HTERT RPE-1 (cell line): ENCODE measurements around the gene R3HDM2.
"Not testable (repeated sequence)": the region's sequence is repeated elsewhere in the genome, so short reads cannot be mapped to it uniquely, and the experiment has no call there.

Experiments
- in situ Hi-C: fragments of 300-500 bp; cut with MboI; formaldehyde crosslinking; loops from 4 replicates; pipeline ENCODE4 v1.14.3; 2020; ENCODE audit warnings: low sequenced_read_pairs

Gene R3HDM2

DNA sequence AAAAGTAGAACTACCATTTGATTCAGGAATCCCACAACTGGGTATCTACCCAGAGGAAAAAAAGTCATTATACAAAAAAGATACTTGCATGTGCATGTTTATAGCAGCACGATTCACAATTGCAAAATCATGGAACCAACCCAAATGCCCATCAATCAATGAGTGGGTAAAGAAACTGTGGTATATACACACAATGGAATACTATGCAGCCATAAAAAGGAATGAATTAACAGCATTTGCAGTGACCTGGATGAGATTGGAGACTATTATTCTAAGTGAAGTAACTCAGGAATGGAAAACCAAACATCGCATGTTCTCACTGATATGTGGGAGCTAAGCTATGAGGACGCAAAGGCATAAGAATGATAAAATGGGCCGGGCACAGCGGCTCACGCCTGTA is 154.6 kb downstream of the R3HDM2 start:
- in situ Hi-C loops, result not testable (repeated sequence)

DNA sequence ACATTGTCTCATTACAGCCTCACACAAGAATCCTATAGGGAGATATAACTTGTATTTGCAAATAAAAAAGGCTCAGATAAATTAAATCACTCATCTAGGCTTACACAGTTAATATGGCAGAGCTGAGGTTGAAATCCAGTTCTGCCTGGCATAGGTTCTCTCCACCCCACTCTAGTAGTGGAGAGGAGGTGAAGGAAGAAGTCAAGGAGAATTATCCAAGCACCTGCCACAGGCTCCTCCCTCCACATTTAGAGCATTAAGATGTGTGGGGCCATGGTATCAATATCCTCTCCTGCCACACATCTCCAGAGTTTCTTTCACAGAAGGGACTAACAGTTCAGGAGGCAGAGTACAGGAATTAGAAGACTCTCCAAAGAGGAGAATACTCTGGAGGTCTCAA is 157.3 kb downstream of the R3HDM2 start:
- in situ Hi-C loops, result no loop called here

DNA sequence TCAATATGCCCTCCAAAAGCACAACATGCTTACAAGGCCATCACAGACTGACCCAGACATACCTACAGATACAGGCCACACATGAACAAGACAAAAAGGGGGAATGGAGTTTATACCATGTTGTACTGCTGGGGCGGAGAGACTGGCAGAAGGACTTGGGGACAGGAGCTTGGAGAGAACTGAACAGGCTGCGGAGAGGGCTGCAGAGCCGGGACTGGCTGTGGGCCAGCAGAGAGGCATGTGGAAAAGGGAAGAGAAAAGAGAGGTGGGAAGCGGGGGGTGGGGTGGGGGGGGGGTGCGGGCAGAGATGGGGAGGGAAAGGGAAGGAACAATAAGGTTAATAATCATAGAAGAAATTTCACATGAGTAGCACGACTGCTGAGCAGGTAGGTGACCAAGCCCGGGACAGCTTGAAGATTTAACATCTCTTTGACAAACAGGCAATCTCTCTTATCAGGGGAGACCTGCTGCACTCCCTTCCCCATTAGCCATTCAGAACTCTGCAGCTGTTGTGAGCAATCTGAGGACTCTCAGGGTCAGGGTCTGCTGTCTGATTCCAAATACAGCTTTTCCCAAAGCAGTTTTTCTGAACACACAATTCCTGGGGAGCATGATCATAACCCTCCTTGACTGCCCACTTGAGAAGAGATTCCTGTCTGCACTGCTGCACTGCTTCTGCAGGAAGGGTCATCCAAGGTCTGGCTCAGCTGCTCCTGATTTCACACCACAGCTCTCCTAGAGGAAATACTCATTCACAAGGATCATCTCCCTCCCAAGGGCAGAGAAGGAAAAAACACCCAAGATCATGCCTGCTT is 158.3 kb downstream of the R3HDM2 start:
- in situ Hi-C loops, result no loop called here

DNA sequence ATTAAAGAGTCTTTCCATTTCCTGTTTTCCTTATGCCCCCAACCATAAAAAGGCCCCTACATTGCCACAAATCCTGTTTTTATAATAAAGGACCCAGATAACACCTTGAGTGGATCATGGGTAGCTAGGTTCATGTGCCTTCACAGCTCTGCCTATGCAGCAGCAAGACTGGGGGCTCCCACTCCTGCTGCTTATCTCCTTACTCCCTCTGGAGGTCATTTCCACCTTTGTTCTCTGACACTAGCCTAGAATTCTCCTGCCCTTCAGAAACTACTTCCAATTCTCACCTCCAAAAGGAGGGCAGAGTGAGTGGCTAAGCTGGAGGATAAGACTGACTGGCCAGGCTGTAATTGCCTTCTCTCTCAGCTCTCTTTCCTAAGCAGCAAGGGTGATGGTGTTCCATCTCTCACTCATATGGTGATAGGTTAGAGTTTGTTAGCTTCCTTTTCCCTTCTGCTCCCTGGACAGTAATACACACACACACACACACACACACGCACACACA is 159.8 kb downstream of the R3HDM2 start:
- in situ Hi-C loops, result no loop called here

DNA sequence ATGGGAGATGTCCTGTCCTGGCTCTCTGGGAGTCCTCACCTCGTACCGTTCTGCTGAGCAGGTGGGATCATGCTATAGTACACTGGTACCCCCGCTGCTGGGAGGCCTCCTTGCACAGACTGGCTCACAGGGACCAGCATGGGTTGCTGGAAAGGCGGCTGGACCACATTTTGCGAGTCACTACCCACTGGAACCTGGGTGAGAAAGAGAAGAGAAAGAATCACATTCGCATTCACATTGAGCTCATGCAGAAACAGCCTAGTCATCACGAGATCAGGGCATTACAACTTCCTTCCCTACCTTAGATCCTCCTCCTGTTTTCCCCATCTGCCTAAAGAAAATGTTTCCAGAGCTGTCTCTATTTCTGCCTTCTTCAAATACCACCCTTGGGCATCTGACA is 162.6 kb downstream of the R3HDM2 start:
- in situ Hi-C loops, result no loop called here

DNA sequence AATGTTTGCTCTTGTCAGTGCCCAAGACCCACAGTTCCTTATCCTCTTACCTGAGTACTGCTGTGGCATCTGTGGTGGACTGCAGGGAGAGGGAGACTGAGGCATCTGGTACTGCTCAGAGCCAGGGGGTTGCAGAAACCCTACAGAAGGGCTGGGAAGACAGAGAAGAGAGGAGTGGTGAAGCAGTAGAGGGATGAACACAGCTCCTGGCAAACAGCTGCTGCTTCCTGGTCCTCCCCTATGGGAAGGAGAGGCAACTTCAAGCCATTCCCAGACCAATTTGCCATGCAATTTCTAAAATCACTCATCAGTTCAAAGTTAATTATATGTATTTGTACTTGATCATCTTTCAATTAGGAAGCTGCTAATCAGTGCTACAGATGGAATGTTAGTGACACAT is 164.2 kb downstream of the R3HDM2 start:
- in situ Hi-C loops, result no loop called here

DNA sequence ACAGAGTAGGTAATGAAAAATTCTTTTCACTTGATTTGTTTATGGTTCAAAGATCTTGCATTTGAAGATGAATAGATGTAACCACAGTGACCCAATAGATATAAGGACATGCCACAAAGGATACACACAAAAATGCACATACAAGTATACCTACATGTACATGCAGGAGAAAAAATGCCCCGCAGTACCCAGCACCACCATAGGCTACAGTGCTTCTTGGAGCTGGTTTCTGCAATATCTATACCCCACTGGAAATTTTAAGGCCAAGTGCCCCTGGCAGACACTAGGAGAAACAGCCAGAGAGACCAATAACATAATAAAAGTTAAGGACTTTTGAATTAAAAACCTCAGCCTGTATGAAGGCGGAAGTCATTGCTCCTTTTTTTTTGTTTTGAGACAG is 167.7 kb downstream of the R3HDM2 start:
- in situ Hi-C loops, result no loop called here

DNA sequence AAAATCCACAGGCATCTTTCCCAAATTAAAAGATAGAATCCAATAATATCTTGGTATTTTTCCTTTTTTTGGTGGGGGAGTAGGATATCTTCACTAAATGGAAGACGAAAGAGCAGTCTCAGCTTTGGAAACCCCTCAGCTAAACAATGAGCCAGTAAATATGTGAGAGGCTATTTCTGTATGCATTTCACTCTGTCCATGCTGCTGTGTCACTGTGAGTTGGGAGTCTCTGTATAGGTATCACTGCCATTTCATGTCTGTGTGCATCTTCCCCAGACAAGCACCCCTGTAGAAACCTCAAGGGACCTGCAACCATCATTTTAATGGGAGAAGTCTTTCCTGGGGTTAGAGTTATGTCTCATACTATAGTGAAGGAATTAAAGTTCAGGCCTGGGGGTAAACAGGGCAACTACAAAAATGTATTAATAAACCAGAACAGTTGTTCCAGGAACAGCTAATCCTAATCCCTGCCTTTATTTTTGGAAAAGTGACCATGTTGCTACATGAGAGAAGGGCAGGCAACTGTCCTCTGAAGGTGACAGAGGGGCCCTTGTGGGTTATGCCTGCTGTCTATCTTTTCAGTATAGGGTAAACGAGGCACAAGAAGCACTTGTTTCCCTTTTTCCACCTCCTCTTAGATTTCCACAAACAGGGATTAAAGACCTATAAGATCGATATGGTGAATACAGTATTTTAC is 168.6 kb downstream of the R3HDM2 start:
- in situ Hi-C loops, result no loop called here

DNA sequence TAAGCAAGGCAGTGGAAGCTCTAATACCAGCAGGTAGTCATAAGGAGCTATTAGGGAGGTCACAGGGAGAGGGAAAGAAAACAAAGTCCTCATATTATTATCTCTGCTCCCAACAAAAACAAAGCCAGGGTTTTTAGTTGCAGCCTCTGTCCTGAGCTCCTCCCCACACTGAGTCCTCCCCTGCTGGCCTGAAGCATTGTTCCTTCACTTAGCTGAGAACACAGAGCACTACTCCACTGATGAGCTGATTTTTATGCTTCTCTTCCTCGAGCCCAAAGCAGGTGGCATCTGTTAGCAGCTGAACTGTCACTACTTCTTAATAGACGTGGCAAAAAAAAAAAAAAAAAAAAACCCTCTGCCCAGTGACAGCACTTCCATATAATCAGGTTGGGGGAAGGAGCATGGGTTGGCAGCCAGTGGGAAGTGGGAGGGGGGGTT is 169.4 kb downstream of the R3HDM2 start:
- in situ Hi-C loops, result no loop called here

DNA sequence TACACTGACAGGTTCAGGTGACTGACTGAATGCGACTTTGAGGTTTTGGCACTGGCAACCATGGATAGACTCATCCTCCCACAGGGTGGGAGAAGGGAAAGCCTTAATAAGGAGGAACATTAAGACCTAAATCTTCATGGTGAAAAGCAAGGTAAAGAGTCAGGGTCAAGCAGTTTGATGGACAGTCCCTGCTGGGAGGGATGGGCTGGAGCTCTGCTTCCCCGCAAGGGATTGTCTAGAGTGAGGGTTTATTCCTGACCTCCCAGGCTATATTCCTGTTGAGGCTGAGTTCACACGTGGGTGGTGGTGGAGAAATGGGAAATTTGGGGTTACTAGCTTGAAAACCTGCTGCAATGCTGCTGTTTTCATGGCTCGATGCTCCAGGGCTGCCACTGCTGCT is 170.5 kb downstream of the R3HDM2 start:
- in situ Hi-C loops, result no loop called here

DNA sequence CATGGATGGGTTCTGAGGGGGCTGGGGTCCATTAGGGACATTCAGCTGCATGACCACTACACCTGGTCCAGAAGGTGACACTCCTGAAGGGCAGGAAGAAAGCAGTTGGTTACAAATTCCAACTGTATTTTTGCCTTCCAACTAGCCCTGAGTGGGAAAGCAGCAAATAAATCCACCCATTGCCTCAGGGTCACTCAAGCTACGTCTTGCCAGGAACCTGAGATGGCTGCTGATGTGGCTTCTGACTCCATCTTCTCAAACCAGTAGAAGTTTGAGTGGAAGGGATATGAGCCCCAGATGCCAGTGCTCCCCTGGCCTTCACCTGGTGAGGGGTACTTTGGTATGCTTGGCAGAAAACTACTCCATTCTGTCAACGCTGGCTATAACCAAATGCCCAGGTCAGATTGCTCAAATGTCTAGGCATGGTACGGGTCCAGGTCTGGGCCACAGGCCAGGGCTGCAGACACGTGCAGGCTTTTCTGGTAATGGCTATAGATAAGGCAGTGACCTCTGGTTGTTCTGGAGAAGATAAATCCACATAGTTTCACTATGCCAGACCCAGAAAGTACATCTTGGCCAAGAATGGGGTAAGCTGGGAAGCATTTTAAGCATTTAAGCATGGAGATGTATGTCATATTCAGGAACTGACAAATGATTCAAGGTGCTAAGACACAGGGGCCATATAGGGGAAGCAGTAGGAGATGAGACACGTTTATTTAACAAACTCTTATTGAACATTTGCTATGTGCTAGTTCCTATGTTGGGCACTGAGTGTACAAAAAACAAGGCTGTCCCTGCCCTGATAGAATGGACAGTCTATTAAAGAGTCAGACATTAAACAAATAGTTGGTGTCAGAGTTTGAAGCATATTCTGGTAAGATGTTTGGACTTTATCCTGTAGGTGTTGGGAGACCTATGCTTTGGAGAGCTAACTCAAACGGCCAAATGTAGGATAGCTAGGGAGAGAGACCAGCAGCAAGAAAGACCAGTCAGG is 171.6 kb downstream of the R3HDM2 start:
- in situ Hi-C loops, result no loop called here

DNA sequence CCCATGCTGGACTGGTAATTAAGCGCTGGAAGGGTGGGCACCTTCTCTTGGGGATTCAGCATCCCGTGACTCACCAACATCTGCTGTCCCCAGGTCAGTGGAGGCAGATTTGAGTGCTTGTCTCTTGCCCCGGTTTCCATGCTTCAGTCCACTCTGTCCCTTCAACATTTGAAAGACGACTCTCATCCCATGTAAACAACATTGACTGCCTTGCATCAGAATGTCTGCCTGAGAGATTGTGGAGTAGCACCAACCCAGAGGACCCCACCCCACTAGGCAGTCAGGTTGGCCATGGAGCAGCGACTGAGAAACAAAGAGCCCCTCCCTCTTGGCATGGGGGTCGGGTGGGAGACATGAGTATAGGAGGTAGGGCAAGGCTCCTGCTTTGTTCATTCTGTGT is 174.9 kb downstream of the R3HDM2 start:
- in situ Hi-C loops, result no loop called here

DNA sequence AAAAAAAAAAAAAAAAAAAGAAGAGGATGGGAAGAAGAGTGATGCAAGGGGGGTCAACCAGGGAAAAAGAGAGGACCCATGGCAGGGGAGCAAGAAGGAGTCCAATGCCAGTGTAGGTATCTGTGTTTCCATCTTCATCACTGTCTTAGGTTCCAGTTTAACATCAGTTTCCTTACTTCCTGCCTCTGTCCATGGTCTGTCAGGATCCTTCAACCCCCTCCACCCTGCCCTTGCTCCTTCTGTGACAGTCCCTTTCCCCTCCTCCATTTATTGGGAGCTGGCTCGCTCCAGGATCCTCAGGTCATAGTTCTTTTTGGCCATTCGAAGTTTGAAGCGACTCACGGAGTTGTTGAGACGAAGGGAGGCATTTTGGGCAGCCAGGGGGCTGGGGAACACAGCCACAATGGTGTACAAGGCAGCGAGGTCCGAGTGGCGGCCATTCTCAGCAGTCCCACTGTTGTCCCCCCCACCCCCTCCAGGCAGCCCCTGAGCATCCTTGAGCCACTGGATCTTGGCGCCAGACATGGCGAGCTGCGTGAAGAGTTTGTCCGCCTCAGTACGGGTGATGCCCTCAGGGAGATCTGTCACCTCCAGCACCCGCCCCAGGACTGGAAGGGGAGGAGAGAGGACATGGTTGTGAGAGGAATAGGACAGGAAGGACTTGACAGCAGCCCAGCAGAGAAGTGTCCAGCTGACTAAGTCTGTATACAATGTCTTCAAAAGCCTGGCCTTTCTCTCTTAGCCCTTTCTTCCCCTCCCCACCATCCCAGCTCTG is 176.2 kb downstream of the R3HDM2 start:
- in situ Hi-C loops, result no loop called here

DNA sequence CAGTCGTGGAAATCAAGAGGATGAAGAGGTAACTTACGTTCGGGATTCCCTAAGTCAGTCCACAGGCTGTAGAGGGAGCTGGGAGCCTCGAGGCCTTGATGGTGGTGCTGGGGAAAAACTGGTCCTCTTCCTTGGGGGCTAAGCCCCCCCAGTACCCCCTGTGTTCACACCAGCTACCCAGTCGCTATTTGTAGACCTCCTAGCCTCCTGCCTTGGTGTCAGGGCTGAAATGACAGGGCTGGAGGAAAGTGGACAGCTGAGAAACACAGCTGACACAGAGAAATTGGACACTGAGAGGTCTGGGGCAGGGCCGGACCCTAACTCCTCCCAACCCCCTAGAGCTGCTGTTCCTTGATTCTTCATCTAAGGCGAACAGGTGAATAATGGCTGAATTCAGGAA is 179.9 kb downstream of the R3HDM2 start, which contains the start of gene STAC3:
STAC3 (minus strand) TSS at position 232 of the 400 bp plus-strand sequence. CDS start 1,551 bp downstream, outside the sequence.
- in situ Hi-C loops, result no loop called here

DNA sequence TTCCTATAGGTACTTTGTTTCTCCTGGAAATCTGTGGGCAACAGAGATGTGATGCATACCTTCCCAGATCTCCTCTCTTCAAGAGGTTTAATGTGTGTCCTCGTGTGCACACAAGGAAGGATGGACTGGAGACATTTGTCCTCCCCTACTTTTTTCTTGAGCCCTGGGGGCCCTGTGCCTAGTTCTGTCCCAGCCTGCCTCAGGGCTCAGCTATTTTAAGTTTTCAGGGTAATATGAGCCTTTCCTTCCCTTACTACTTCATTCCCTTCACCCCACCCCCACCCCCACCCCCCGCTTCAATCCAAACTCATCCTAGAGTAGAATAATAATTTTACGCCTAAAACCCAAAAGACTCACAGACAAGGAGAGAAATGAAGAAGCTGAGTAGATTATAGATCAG is 180.3 kb downstream of the R3HDM2 start:
- in situ Hi-C loops, result no loop called here

DNA sequence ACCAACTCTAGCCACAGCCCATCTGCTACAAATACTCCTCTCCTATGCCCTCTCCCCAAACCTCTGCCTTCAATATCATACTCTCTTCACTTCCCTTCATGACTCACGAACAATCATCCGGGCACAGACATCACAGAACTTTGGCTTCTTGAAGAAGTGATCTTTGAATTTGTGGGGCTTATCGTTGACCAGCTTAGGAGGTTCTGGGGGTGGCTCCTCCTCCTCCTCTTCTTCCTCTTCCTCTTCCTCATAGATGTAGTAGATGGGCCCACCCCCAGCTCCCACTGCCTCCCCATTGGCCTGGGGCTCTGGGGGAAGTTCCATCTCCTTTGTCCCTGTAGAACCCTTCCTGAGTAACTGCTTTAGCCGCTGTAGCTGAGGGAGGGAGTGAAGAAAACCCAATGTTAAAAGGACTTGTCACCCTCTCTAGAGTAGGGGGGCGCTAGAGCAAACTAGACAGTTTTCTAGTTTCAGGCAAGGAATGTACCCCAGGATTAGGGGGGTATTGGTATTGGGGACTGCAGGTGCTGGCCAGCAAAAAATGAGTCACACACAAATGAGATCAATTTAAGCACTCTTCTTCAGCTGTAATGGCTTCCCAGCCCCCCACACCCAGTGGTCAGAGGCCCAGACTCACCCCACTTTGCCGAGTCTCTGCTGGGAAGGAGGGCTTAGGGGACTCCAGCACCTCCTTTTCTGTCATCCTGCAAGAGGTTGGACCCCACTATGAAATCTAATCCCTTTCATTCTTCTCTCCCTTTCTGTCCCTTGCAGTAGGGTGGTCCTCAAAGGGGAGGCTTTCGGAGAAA is 181.7 kb downstream of the R3HDM2 start:
- in situ Hi-C loops, result no loop called here

DNA sequence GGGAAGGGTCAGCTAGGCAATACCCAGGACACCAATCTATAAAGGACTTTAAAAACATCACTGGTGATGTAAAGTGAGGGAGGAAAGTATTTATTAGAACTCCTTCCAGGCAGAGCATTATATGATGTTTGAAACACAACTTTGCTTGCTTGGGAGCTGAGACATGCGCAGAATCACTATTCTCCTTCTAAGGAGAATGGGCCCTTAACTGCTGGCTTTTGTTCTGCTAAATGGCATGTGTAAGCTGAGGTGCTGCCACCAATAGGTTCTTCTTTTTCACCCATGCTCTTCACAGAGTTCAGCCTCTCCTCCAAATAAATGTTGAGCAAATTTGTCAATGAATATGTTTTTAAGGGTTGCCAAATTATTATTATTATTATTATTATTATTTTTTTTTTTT is 183.8 kb downstream of the R3HDM2 start:
- in situ Hi-C loops, result no loop called here

DNA sequence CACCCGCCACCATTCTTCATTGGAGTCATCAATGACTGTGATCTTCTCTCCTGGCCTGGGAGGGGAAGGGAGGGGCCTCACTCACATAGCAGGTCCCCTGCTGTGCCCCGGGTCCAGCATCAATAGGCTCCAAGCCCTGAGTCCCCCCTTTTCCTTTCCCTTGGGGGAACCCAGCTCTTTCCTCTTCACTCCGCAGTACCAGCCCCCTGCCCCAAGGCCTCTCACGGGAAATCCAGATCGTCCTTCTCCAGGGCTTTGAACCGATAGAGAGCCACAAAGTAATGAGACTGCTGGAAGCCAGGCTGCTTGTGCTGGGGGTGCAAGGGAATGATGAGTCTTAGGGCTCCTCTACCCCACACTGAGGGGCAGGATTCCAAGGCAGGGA is 186.5 kb downstream of the R3HDM2 start:
- in situ Hi-C loops, result no loop called here
